Coronary artery (tissue), 2 donors: ENCODE results near the gene LARGE1.

Experiments used
- DNase-seq: peaks from one replicate; pipeline ENCODE4 v3.0.0-alpha.2; 2017; ENCODE audit warnings: low spot score
- H3K27ac ChIP-seq, 2 donors: fragments of 200-600 bp; sonication (generic); one replicate each; pipeline ENCODE4 v1.5.1; 2016 to 2019
- H3K4me3 ChIP-seq: fragments of 200-600 bp; sonication (generic); 2 replicates; pipeline ENCODE4 v1.5.1; 2016; ENCODE audit warnings: mild to moderate bottlenecking, moderate library complexity
- TF ChIP-seq, protein P1 (sequence below): fragments of 200-600 bp; sonication (generic); IDR thresholded peaks from one replicate; pipeline ENCODE4 v1.5.1; 2019; ENCODE audit warnings: antibody characterized with exemption

LARGE1 gene

DNA sequence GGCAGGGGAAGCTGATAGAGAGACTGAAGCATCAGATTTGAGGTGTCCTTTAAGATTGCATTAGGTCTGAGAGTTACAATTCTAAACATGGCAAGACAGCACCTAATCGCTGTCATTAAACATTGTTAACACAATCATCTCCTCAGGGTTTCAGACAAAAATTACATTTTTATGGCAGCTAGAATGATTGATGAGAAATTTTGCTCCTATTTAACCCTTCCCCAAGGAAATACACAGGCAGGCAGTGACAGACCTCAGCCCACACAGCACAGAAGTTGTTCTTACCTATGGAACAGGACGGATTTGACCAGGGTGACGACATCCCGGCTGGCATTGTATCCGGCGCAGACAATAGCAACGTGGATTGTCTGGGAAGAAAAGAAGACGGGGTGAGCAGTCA lies 294.3 kb downstream of the LARGE1 start:
- no peak for DNase-seq
- Histone ChIP-seq H3K4me3 (no peak overlapping the region), H3K27ac (no peak overlapping the region)
- TF ChIP-seq, protein P1, sequence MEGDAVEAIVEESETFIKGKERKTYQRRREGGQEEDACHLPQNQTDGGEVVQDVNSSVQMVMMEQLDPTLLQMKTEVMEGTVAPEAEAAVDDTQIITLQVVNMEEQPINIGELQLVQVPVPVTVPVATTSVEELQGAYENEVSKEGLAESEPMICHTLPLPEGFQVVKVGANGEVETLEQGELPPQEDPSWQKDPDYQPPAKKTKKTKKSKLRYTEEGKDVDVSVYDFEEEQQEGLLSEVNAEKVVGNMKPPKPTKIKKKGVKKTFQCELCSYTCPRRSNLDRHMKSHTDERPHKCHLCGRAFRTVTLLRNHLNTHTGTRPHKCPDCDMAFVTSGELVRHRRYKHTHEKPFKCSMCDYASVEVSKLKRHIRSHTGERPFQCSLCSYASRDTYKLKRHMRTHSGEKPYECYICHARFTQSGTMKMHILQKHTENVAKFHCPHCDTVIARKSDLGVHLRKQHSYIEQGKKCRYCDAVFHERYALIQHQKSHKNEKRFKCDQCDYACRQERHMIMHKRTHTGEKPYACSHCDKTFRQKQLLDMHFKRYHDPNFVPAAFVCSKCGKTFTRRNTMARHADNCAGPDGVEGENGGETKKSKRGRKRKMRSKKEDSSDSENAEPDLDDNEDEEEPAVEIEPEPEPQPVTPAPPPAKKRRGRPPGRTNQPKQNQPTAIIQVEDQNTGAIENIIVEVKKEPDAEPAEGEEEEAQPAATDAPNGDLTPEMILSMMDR = no peak

DNA sequence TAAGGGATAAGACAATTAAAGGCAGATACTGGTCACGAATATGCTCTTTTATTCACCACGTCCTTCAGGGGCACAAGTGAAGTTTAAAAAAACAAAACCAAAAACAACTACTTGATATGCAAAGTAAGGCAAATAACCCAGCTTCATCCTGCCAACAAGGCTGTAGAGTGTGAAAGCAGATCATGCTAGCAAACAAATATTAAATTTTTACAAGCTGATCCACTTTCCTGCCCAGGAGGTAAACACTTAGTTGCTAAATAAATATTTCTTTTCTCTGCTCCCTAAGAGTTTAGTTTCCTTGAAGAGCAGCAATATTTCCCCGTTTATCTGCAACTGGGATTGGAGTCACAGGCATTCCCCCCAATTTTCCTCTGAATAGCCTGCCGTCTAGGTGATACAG lies 300.2 kb downstream of the LARGE1 start:
- no peak for DNase-seq
- no peak overlapping the region for H3K4me3 ChIP-seq
- H3K27ac ChIP-seq = no peak overlapping the region
- TF ChIP-seq, protein P1 = no peak

DNA sequence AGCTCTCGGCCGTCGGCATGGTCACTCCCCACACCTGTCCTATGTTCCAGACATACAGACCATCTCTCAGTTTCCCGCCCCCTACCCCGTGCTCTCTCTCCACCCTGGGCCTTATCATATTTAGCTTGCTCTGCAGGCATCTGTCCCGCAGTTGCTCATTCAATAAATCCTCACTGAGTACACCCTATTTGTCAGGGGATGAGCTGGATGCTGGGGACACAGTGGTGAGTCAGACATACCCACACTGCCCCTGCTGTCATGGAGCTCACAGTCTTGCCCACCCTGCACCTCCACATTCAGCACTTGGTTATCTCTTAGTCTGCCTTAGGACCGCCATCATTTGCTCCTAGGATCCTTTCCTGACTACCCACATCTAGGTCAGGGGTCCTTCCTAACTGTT lies 313.8 kb downstream of the LARGE1 start:
- no peak for DNase-seq
- Histone ChIP-seq H3K4me3 (no peak overlapping the region), H3K27ac (no peak overlapping the region)
- TF ChIP-seq, protein P1 = no peak

GRCh38 chr22:33605666-33606065 lies 314.6 kb downstream of the LARGE1 start:
- Histone ChIP-seq H3K27ac (no peak overlapping the region), H3K4me3 (no peak overlapping the region)
- TF ChIP-seq, protein P1 = no peak
- no peak for DNase-seq

GRCh38 chr22:33605221-33605620 lies 315.1 kb downstream of the LARGE1 start:
- H3K4me3 ChIP-seq = no peak overlapping the region
- no peak for DNase-seq
- no peak overlapping the region for H3K27ac ChIP-seq
- TF ChIP-seq, protein P1 = no peak

DNA sequence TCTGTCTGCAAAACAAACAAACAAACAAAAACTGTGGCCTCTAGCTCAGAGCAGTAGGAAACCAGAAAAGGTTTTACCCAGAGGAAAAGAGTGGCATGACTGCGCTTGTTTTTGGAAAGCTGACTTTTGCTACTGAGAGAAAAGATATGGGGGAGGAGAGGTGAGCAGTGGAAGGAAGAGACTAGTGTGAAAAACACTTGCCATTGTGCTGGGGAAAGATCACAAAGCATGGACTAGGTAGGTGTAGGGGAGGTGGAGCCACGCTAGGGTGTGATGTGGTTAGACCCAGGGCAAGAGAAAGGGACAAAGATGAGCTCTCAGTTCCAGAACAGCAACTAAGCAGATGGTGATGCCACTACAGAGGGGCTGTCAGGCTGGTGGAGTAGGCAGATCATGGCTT lies 319.2 kb downstream of the LARGE1 start:
- TF ChIP-seq, protein P1 = no peak
- Histone ChIP-seq H3K4me3 (no peak overlapping the region), H3K27ac (no peak overlapping the region)
- DNase-seq = no peak

DNA sequence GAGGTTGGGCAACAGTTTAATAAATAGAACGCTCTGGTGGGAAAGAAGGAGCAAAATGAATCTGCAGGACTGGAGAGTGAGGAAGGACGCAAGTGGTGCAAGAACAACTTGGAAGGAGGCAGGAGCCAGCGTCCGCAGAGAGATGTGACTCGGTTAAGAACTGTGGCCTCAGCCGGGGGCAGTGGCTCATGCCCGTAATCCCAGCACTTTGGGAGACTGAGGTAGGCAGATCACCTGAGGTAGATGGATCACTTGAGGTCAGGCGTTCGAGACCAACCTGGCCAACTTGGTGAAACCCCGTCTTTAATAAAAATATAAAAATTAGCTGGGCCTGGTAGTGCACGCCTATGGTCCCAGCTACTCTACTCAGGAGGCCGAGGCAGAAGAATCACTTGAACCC lies 319.7 kb downstream of the LARGE1 start:
- TF ChIP-seq, protein P1 = no peak
- H3K27ac ChIP-seq = no peak overlapping the region
- no peak for DNase-seq
- no peak overlapping the region for H3K4me3 ChIP-seq
